CD4-positive, CD25-positive, alpha-beta regulatory T cell (primary cell): Measurements from ENCODE around the gene VRK3. TPM values are rescaled to one million over a fixed set of nuclear protein-coding genes. Genes with fewer than 3 reads are reported as not detected.
"Not testable (repeated sequence)": the region's sequence is repeated elsewhere in the genome, so short reads cannot be mapped to it uniquely, and the experiment has no call there.

ENCODE experiments used
- ATAC-seq, 2 donors: fragments of 150-1000 bp; cut with Tn5 transposase; one replicate each; pipeline ENCODE4 v1.10.0; 2021; ENCODE audit warnings: low read depth in 2 of 2, moderate number of reproducible peaks in 2 of 2, moderate library complexity in 1 of 2
- DNase-seq, 3 donors: peaks; one replicate each; pipeline versions ENCODE4 v3.0.0 to v3.0.0-alpha.2; 2012 to 2022; ENCODE audit warnings: mixed read lengths in 1 of 3
- H3K27ac ChIP-seq: one replicate; pipeline ENCODE4 v1.7.0; 2013; ENCODE audit warnings: mild to moderate bottlenecking, low read length; ENCODE audit not compliant: insufficient read depth, poor library complexity, severe bottlenecking
- H3K27me3 ChIP-seq: one replicate; pipeline ENCODE4 v1.7.0; 2013; ENCODE audit warnings: low read length; ENCODE audit not compliant: control insufficient read depth, insufficient read depth
- H3K36me3 ChIP-seq: one replicate; pipeline ENCODE4 v1.7.0; 2013; ENCODE audit warnings: mild to moderate bottlenecking, low read length, moderate library complexity; ENCODE audit not compliant: control insufficient read depth, insufficient read depth
- H3K4me1 ChIP-seq: 2 replicates; pipeline ENCODE4 v1.7.0; 2013; ENCODE audit warnings: mild to moderate bottlenecking, low read length; ENCODE audit not compliant: insufficient read depth, control insufficient read depth, poor library complexity, severe bottlenecking
- H3K4me3 ChIP-seq: one replicate; pipeline ENCODE4 v1.7.0; 2013; ENCODE audit warnings: low read depth, mild to moderate bottlenecking, low read length, moderate library complexity
- H3K9me3 ChIP-seq, 2 experiments: 1 replicate in 1 of 2; 2 replicates in 1 of 2; pipeline ENCODE4 v1.7.0; 2013; ENCODE audit warnings: low read length in 2 of 2, mild to moderate bottlenecking in 1 of 2, moderate library complexity in 1 of 2; ENCODE audit not compliant: control insufficient read depth in 2 of 2
- H3K27ac Mint-ChIP-seq, 3 donors: one replicate each; pipeline ENCODE4 v1.8.0; 2020 to 2022; ENCODE audit warnings: mild to moderate bottlenecking in 3 of 3, mixed read lengths in 3 of 3, moderate library complexity in 2 of 3
- H3K27me3 Mint-ChIP-seq: one replicate; pipeline ENCODE4 v1.8.0; 2022; ENCODE audit warnings: mild to moderate bottlenecking, mixed read lengths
- H3K36me3 Mint-ChIP-seq: one replicate; pipeline ENCODE4 v1.8.0; 2020; ENCODE audit warnings: mixed read lengths
- H3K4me1 Mint-ChIP-seq, 4 donors: one replicate each; pipeline ENCODE4 v1.8.0; 2020 to 2022; ENCODE audit warnings: mixed read lengths in 4 of 4, mild to moderate bottlenecking in 1 of 4
- H3K4me3 Mint-ChIP-seq, 4 donors: one replicate each; pipeline ENCODE4 v1.8.0; 2020 to 2022; ENCODE audit warnings: mild to moderate bottlenecking in 4 of 4, mixed read lengths in 4 of 4, moderate library complexity in 3 of 4
- H3K9me3 Mint-ChIP-seq, 7 donors: one replicate each; pipeline ENCODE4 v1.8.0; 2020 to 2022; ENCODE audit warnings: mixed read lengths in 7 of 7, mild to moderate bottlenecking in 3 of 7, moderate library complexity in 2 of 7
- polyA plus RNA-seq, 4 donors: library from polyadenylated mRNA; unstranded; fragments of 300-500 nt; fragmentation: Illumina TruSeq; gene quantifications; one replicate each; pipeline ENCODE4 v1.2.3, GENCODE V29; 2021
- total RNA-seq: library from RNA; stranded (reverse); gene quantifications from one replicate; pipeline ENCODE4 v1.2.3, GENCODE V29; 2022

The VRK3 gene
- total and polyA plus RNA-seq, 5 donors from 2014 or later = 87.9 to 99.9 (median 94.4) TPM

- not testable (repeated sequence) for H3K4me3 ChIP-seq, H3K36me3 ChIP-seq, H3K27me3 Mint-ChIP-seq, H3K27me3 ChIP-seq, H3K4me1 ChIP-seq, H3K27ac ChIP-seq, ATAC-seq, H3K4me1 Mint-ChIP-seq, H3K36me3 Mint-ChIP-seq, DNase-seq, H3K27ac Mint-ChIP-seq, H3K4me3 Mint-ChIP-seq, H3K9me3 ChIP-seq, H3K9me3 Mint-ChIP-seq
Observed at GRCh38 chr19:49960980-49961379, 64.2 kb downstream of the VRK3 start, which contains the start of gene SIGLEC11. Gene SIGLEC11, minus strand, starts transcription at chr19:49961172. Its CDS starts 91 bp downstream, at chr19:49961081.

- H3K4me1 Mint-ChIP-seq, H3K4me3 ChIP-seq, H3K27ac ChIP-seq, ATAC-seq, H3K4me1 ChIP-seq, H3K36me3 ChIP-seq, H3K36me3 Mint-ChIP-seq, H3K9me3 Mint-ChIP-seq, H3K27ac Mint-ChIP-seq, H3K27me3 ChIP-seq, DNase-seq, H3K9me3 ChIP-seq, H3K27me3 Mint-ChIP-seq, H3K4me3 Mint-ChIP-seq: not testable (repeated sequence)
Observed at GRCh38 chr19:49959892-49960291, 65.3 kb downstream of the VRK3 start.

DNA sequence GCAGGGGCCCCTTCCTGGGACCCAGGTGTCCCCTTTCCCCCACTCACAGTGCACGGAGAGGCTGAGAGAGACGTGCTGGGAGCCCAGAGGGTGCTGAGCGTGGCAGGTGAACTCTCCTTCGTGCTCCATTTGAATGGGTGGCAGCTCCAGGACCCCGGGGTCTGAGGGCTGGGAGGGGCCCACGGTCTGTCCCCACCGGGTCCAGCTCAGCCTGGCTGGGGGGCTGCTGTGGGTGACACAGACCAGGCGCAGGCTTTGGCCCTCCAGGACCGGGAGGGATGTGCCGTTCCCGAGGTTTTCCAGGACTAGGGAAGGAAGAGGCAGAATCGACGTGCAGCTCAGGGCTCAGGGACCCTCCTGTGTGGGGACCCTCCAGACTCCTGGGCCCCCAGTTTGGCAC, 66.6 kb downstream of the VRK3 start:
- H3K36me3 Mint-ChIP-seq = not testable (repeated sequence)

GRCh38 chr19:49958144-49958543, 67.0 kb downstream of the VRK3 start:
- not testable (repeated sequence) for H3K27me3 ChIP-seq, DNase-seq, H3K27ac Mint-ChIP-seq, ATAC-seq, H3K4me3 ChIP-seq, H3K36me3 ChIP-seq, H3K27ac ChIP-seq, H3K4me1 ChIP-seq, H3K9me3 Mint-ChIP-seq, H3K9me3 ChIP-seq, H3K4me3 Mint-ChIP-seq, H3K4me1 Mint-ChIP-seq, H3K36me3 Mint-ChIP-seq
- peaks cover 14% of the 10 kb centered on the region for H3K27me3 Mint-ChIP-seq

More for the DNA sequence above, 66.6 kb downstream of the VRK3 start:
- H3K9me3 Mint-ChIP-seq, H3K4me1 Mint-ChIP-seq, H3K4me3 ChIP-seq, DNase-seq, H3K27ac Mint-ChIP-seq, H3K36me3 ChIP-seq, ATAC-seq, H3K4me1 ChIP-seq, H3K9me3 ChIP-seq, H3K4me3 Mint-ChIP-seq, H3K27ac ChIP-seq, H3K27me3 ChIP-seq: not testable (repeated sequence)
- peaks cover 12% of the 10 kb centered on the region for H3K27me3 Mint-ChIP-seq

DNA sequence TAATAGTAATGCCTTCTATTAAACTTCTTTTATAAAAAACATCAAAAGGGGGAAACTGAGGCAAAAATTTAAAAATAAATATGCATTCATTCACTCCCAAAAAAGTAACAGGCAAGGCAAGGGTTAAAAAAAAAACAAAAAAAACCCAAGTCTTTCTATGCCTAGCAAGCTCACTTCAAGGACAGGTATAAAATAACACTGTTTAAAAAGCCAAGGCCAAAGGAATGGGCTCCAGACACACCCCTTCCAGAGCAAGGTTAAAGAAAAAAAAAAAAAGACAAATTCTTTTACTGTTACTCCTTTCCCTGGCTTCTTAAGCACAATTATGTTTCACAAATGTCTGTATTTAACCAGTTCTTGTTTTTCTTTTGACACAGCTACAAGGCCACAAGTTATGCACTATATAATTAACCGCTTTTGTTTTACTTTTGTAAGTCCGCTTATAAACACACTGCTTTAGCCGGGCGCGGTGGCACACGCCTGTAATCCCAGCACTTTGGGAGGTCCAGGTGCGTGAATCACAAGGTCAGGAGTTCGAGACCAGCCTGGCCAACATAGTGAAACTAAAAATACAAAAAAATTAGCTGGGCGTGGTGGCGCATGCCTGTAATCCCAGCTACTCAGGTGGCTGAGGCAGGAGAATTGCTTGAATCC, 67.8 kb downstream of the VRK3 start:
- H3K4me3 Mint-ChIP-seq = no peak overlapping the region

GRCh38 chr19:49956115-49956495, 69.1 kb downstream of the VRK3 start:
- no peak overlapping the region for H3K27ac ChIP-seq
- H3K27me3 Mint-ChIP-seq = peaks cover 11% of the 10 kb centered on the region
- H3K9me3 Mint-ChIP-seq = no peaks in the 10 kb centered on the region
- H3K27me3 ChIP-seq = no peaks in the 10 kb centered on the region
- H3K4me1 ChIP-seq = no peaks in the 10 kb centered on the region
- no peaks in the 10 kb centered on the region for H3K36me3 ChIP-seq
- peaks cover 0 to 3% (median 0%) of the 10 kb centered on the region in 4 donors for H3K4me1 Mint-ChIP-seq
- H3K9me3 ChIP-seq = no peaks in the 10 kb centered on the region
- ATAC-seq (no peak), DNase-seq (no peak)
- H3K4me3 ChIP-seq = no peak overlapping the region
- no peaks in the 10 kb centered on the region for H3K36me3 Mint-ChIP-seq
- no peak overlapping the region for H3K4me3 Mint-ChIP-seq
- no peak overlapping the region for H3K27ac Mint-ChIP-seq

More for the DNA sequence above, 67.8 kb downstream of the VRK3 start:
- DNase-seq (no peak), ATAC-seq (no peak)
- Mint-ChIP-seq H3K27ac (no peak overlapping the region), H3K27me3 (peaks cover 14% of the 10 kb centered on the region), H3K36me3 (no peaks in the 10 kb centered on the region), H3K9me3 (no peaks in the 10 kb centered on the region), H3K4me1 (peaks cover 0 to 3% (median 0%) of the 10 kb centered on the region in 4 donors)
- H3K27me3 ChIP-seq = no peaks in the 10 kb centered on the region
- no peak overlapping the region for H3K4me3 ChIP-seq
- no peaks in the 10 kb centered on the region for H3K4me1 ChIP-seq
- no peaks in the 10 kb centered on the region for H3K9me3 ChIP-seq
- no peak overlapping the region for H3K27ac ChIP-seq
- no peaks in the 10 kb centered on the region for H3K36me3 ChIP-seq

DNA sequence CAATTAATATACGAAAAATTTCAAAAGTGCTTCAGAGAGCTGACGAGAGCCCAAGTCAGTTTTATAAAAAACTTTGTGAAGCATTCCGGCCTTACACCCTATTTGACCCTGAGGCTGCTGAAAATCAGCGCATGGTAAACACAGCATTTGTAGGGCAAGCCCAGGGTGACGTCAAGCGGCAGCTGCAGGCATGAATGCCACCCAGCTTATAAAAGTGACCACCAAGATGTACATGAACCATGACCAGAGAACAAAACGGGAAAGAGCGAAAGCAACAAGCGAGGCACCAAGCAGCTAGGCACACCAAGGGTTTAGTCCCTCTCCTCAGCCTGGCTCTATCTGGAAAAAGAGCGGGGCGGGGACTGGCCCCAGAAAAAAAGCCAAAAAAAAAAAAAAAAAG, 70.2 kb downstream of the VRK3 start:
- Histone ChIP-seq H3K4me3 (no peak overlapping the region), H3K9me3 (no peaks in the 10 kb centered on the region), H3K27ac (no peak overlapping the region), H3K27me3 (no peaks in the 10 kb centered on the region), H3K4me1 (no peaks in the 10 kb centered on the region), H3K36me3 (no peaks in the 10 kb centered on the region)
- DNase-seq (no peak), ATAC-seq (no peak)
- Mint-ChIP-seq H3K9me3 (no peaks in the 10 kb centered on the region), H3K27ac (peak overlapping the region in 1 of 3 donors; percentile 69), H3K36me3 (no peaks in the 10 kb centered on the region), H3K4me3 (no peak overlapping the region), H3K27me3 (peaks cover 10% of the 10 kb centered on the region), H3K4me1 (peaks cover 0 to 3% (median 0%) of the 10 kb centered on the region in 4 donors)

- H3K27ac ChIP-seq = no peak overlapping the region
- Mint-ChIP-seq H3K36me3 (no peaks in the 10 kb centered on the region), H3K4me1 (peaks cover 0 to 3% (median 0%) of the 10 kb centered on the region in 4 donors), H3K27me3 (peaks cover 10% of the 10 kb centered on the region), H3K9me3 (no peaks in the 10 kb centered on the region), H3K27ac (no peak overlapping the region), H3K4me3 (no peak overlapping the region)
- DNase-seq (no peak), ATAC-seq (no peak)
- no peaks in the 10 kb centered on the region for H3K4me1 ChIP-seq
- H3K9me3 ChIP-seq = no peaks in the 10 kb centered on the region
- no peaks in the 10 kb centered on the region for H3K27me3 ChIP-seq
- no peaks in the 10 kb centered on the region for H3K36me3 ChIP-seq
- H3K4me3 ChIP-seq = no peak overlapping the region
Observed at GRCh38 chr19:49954092-49954829, 70.9 kb downstream of the VRK3 start.
